GM12878 (cell line): ENCODE data around the gene SERINC5. TPM values are rescaled to one million over a fixed set of nuclear protein-coding genes. Genes with fewer than 3 reads are reported as not detected.

Experiments used
- ATAC-seq: fragments of 200-7000 bp; cut with Tn5 transposase; 3 replicates; pipeline ENCODE4 v1.9.1; 2020; ENCODE audit warnings: mild to moderate bottlenecking, moderate library complexity
- BruUV-seq: library from RNA; stranded (reverse); fragments of 400-500 nt; replicated peaks from 2 replicates; lab custom pipeline; 2021; lab: Mats Ljungman, UMichigan
- CTCF ChIA-PET: fragments of 300-600 bp; sonication (Branson Sonifier 250); formaldehyde crosslinking; extraction: SDS; loops from one replicate; lab custom pipeline; 2021; ENCODE audit warnings: inconsistent platforms; lab: Yijun Ruan, JAX
- POLR2A ChIA-PET: fragments of 350-600 bp; formaldehyde crosslinking; extraction: SDS; loops from one replicate; lab custom pipeline; 2021; ENCODE audit warnings: inconsistent platforms; lab: Charles Lee
- RAD21 ChIA-PET: fragments of 300-600 bp; sonication (Branson Sonifier 250); formaldehyde crosslinking; loops from one replicate; lab custom pipeline; 2023; ENCODE audit warnings: antibody characterized with exemption; ENCODE audit not compliant: unreplicated experiment; lab: Charles Lee
- SMC1A ChIA-PET: fragments of 300-600 bp; sonication (Branson Sonifier 250); formaldehyde crosslinking; loops from one replicate; lab custom pipeline; 2023; ENCODE audit not compliant: unreplicated experiment, uncharacterized antibody; lab: Charles Lee
- DNase-seq: peaks from one replicate; pipeline ENCODE4 v3.0.0-alpha.2; 2011; ENCODE audit warnings: low read depth, low spot score
- FAIRE-seq: peaks from 3 replicates; lab custom pipeline; 2011; peaks lifted over from hg19 to GRCh38; lab: Jason Lieb, UNC
- H2AFZ ChIP-seq: 2 replicates; pipeline ENCODE4 v1.6.0; 2011; ENCODE audit warnings: low read depth, low read length, control low read depth; ENCODE audit not compliant: control insufficient read depth
- H3K27ac ChIP-seq: 2 replicates; pipeline ENCODE4 v1.5.1; 2011; ENCODE audit warnings: control low read depth; ENCODE audit not compliant: control insufficient read depth, insufficient read depth
- H3K27me3 ChIP-seq, 2 experiments: replicated peaks in 1 of 2; 2 replicates each; pipeline versions ENCODE4 v1.6.0 to v1.6.1; 2011; ENCODE audit warnings: low read length in 1 of 2; ENCODE audit not compliant: control insufficient read depth in 2 of 2, insufficient read depth in 2 of 2
- H3K36me3 ChIP-seq, 2 experiments: 2 replicates each; pipeline ENCODE4 v1.5.1; 2011; ENCODE audit warnings: low read length in 1 of 2; ENCODE audit not compliant: control insufficient read depth in 2 of 2, insufficient read depth in 2 of 2
- H3K4me1 ChIP-seq: 2 replicates; pipeline ENCODE4 v1.6.1; 2011; ENCODE audit warnings: mild to moderate bottlenecking, low read length, moderate library complexity, mixed read lengths; ENCODE audit not compliant: control insufficient read depth, insufficient read depth
- H3K4me2 ChIP-seq: 2 replicates; pipeline ENCODE4 v1.6.0; 2011; ENCODE audit warnings: control low read depth; ENCODE audit not compliant: control insufficient read depth, insufficient read depth
- H3K4me3 ChIP-seq: fragments of 200-600 bp; sonication (generic); 2 replicates; pipeline ENCODE4 v1.5.1; 2016
- H3K79me2 ChIP-seq: 2 replicates; pipeline ENCODE4 v1.6.0; 2011; ENCODE audit warnings: low read length; ENCODE audit not compliant: control insufficient read depth, insufficient read depth
- H3K9ac ChIP-seq: 2 replicates; pipeline ENCODE4 v1.8.0; 2011; ENCODE audit warnings: low read length, control low read depth, mixed read lengths; ENCODE audit not compliant: control insufficient read depth, insufficient read depth
- H3K9me3 ChIP-seq: replicated peaks from 3 replicates; pipeline ENCODE4 v1.5.1; 2011; ENCODE audit warnings: mild to moderate bottlenecking, low read length; ENCODE audit not compliant: control insufficient read depth, insufficient read depth
- H4K20me1 ChIP-seq: 2 replicates; pipeline ENCODE4 v1.6.0; 2011; ENCODE audit not compliant: control insufficient read depth, insufficient read depth
- CHD1 ChIP-seq: IDR thresholded peaks from 2 replicates; pipeline ENCODE4 v1.6.1; 2012; ENCODE audit warnings: low read depth, low read length, improper control_type of control experiment
- CHD2 ChIP-seq: IDR thresholded peaks from 2 replicates; pipeline ENCODE4 v1.6.1; 2011; ENCODE audit warnings: low read depth, low read length, improper control_type of control experiment, borderline replicate concordance
- E2F8 ChIP-seq: fragments of 450-650 bp; IDR thresholded peaks from 2 replicates; pipeline ENCODE4 v1.6.1; 2018; ENCODE audit warnings: mild to moderate bottlenecking, low read depth, moderate library complexity; ENCODE audit not compliant: partially characterized antibody
- E4F1 ChIP-seq: fragments of 450-650 bp; IDR thresholded peaks from 2 replicates; pipeline ENCODE4 v1.6.1; 2018; ENCODE audit warnings: borderline replicate concordance, mild to moderate bottlenecking; ENCODE audit not compliant: partially characterized antibody
- ETV6 ChIP-seq, 2 experiments: fragments of 450-650 bp in 1 of 2; IDR thresholded peaks in 1 of 2; conservative IDR thresholded peaks in 1 of 2; 2 replicates each; pipeline ENCODE4 v1.6.1; 2014; ENCODE audit warnings: antibody characterized with exemption in 1 of 2, borderline replicate concordance in 1 of 2, low read depth in 1 of 2, mild to moderate bottlenecking in 1 of 2, moderate library complexity in 1 of 2
- FOS ChIP-seq: IDR thresholded peaks from 3 replicates; pipeline ENCODE4 v1.6.1; 2011; ENCODE audit warnings: borderline replicate concordance; ENCODE audit not compliant: insufficient read length; ENCODE audit errors: extremely low read depth
- KLF5 ChIP-seq: fragments of 450-650 bp; IDR thresholded peaks from 2 replicates; pipeline ENCODE4 v1.6.1; 2014; ENCODE audit warnings: mild to moderate bottlenecking; ENCODE audit not compliant: partially characterized antibody
- RB1 ChIP-seq: fragments of 450-650 bp; formaldehyde crosslinking; IDR thresholded peaks from 2 replicates; pipeline ENCODE4 v1.6.1; 2017; ENCODE audit warnings: mild to moderate bottlenecking, borderline replicate concordance
- SUZ12 ChIP-seq: fragments of 200-600 bp; sonication (generic); IDR thresholded peaks from one replicate; pipeline ENCODE4 v1.6.1; 2018; ENCODE audit warnings: antibody characterized with exemption, mild to moderate bottlenecking; ENCODE audit not compliant: unreplicated experiment
- TARDBP ChIP-seq: IDR thresholded peaks from 2 replicates; pipeline ENCODE4 v1.6.1; 2016; ENCODE audit warnings: borderline replicate concordance
- TCF12 ChIP-seq: IDR thresholded peaks from 2 replicates; pipeline ENCODE4 v1.6.1; 2011; ENCODE audit warnings: low read depth, mild to moderate bottlenecking, low read length
- ZNF24 ChIP-seq: fragments of 450-650 bp; IDR thresholded peaks from 2 replicates; pipeline ENCODE4 v1.6.1; 2017; ENCODE audit warnings: antibody characterized with exemption, mild to moderate bottlenecking
- WGBS: methylation state at CpG from one replicate; pipeline ENCODE4 v1.1.6; 2016; ENCODE audit warnings: low lambda C conversion rate; ENCODE audit not compliant: insufficient replicate concordance, insufficient coverage; ENCODE audit errors: missing lambda C conversion rate; 5-methylcytosine and 5-hydroxymethylcytosine counted together
- in situ Hi-C: fragments of 300-500 bp; cut with MboI; formaldehyde crosslinking; loops from 9 replicates; pipeline ENCODE4 v1.14.3; 2018; ENCODE audit warnings: mixed read lengths
- intact Hi-C: fragments of 100-400 bp; cut with micrococcal nuclease; formaldehyde crosslinking; loops from one replicate; pipeline ENCODE4 v1.14.2; 2022; ENCODE audit not compliant: unreplicated experiment
- polyA plus RNA-seq, 11 experiments: library from polyadenylated mRNA; depleted of rRNA in 4 of 11; unstranded in 6 of 11; stranded (reverse) in 5 of 11; fragments of >200 nt; fragmentation: Nextera tagmentation in 4 of 11; fragmentation: Illumina TruSeq in 1 of 11; extraction: Ambion mirVana in 4 of 11; extraction: Trizol in 1 of 11; gene quantifications; 1 replicate in 1 of 11; 2 replicates in 10 of 11; pipeline versions ENCODE4 v1.2.1 to v1.2.3, GENCODE V29; 2011 to 2016; ENCODE audit warnings: inconsistent platforms in 2 of 11, missing spikeins in 2 of 11, low read depth in 1 of 11
- total RNA-seq, 4 experiments: library from RNA; depleted of rRNA in 3 of 4; stranded (reverse); fragments of >200 nt in 3 of 4; fragmentation: Illumina TruSeq in 1 of 4; extraction: Trizol in 1 of 4; gene quantifications; 2 replicates each; pipeline versions ENCODE4 v1.2.1 to v1.2.3, GENCODE V29; 2013 to 2021

Gene SERINC5
- total and polyA plus RNA-seq, 10 of the 15 experiments (the other 5 are each of a cell fraction or from before 2014, with no cell fraction given), result 0.66 to 7.0 (median 2.8) TPM

GRCh38 chr5:80289320-80289719, 33.5 kb upstream of the SERINC5 start:
- ATAC-seq (no peak), FAIRE-seq (no peak), DNase-seq (no peak)
- ChIA-PET RAD21 (interaction anchor here (1.4 kb wide), 1 partner anchor 198 kb away, joined by 4 read pairs; no protein-coding TSS in a partner anchor), CTCF (interaction anchor here (1.0 to 1.2 kb wide), 3 partner anchors 19 to 206 kb away, joined by 3 to 5 read pairs (median 4); no protein-coding TSS in a partner anchor), POLR2A (no interaction called here), SMC1A (interaction anchor here (1.1 to 1.9 kb wide), 2 partner anchors 11 to 197 kb away, joined by 3 to 7 read pairs; no protein-coding TSS in a partner anchor)
- Histone ChIP-seq H3K4me3 (no peak overlapping the region), H3K4me2 (no peak overlapping the region), H3K27ac (no peak overlapping the region), H3K9me3 (no peaks in the 10 kb centered on the region), H3K27me3 (no peaks in the 10 kb centered on the region), H4K20me1 (no peaks in the 10 kb centered on the region), H3K36me3 (no peaks in the 10 kb centered on the region), H3K4me1 (no peaks in the 10 kb centered on the region), H3K9ac (no peak overlapping the region), H2AFZ (no peak overlapping the region), H3K79me2 (no peaks in the 10 kb centered on the region)
- in situ Hi-C loops, result no loop called here
- TF ChIP-seq SUZ12 (no peak), TCF12 (no peak), KLF5 (no peak), ETV6 (conservative IDR thresholded peaks at IDR 0.05 in 1 of 2, IDR thresholded peaks at IDR 0.05 in 1 of 2; ENCODE audit: borderline replicate concordance in 1 of 2, low read depth in 1 of 2) (no peak), CHD1 (no peak), ZNF24 (no peak), CHD2 (no peak), TARDBP (no peak), FOS (no peak), RB1 (no peak), E4F1 (no peak), E2F8 (no peak)
- WGBS, result 0% methylated on average over 2 of the region's 2 CpGs
- BruUV-seq, result no TSS peak
- intact Hi-C loops, result no loop called here
